Colonic mucosa (tissue), 4 donors: ENCODE measurements around the gene HEG1. TPM values are rescaled to one million over a fixed set of nuclear protein-coding genes. Genes with fewer than 3 reads are reported as not detected.

Source experiments
- DNase-seq: peaks from one replicate; pipeline ENCODE4 v3.0.0-alpha.2; 2020
- H3K27ac ChIP-seq: fragments of 200-600 bp; one replicate; pipeline ENCODE4 v1.8.0; 2021
- H3K27me3 ChIP-seq: fragments of 200-600 bp; one replicate; pipeline ENCODE4 v1.8.0; 2021
- H3K36me3 ChIP-seq: fragments of 200-600 bp; one replicate; pipeline ENCODE4 v1.8.0; 2021
- H3K4me1 ChIP-seq: fragments of 200-600 bp; one replicate; pipeline ENCODE4 v1.8.0; 2021; ENCODE audit warnings: mild to moderate bottlenecking
- H3K4me3 ChIP-seq: fragments of 200-600 bp; one replicate; pipeline ENCODE4 v1.8.0; 2021
- H3K9ac ChIP-seq, 2 donors: one replicate each; pipeline ENCODE4 v1.7.0; 2013; ENCODE audit warnings: control low read depth in 2 of 2, low read depth in 2 of 2, low read length in 2 of 2
- H3K9me3 ChIP-seq: fragments of 200-600 bp; one replicate; pipeline ENCODE4 v1.8.0; 2021
- CTCF ChIP-seq: fragments of 200-600 bp; IDR thresholded peaks from one replicate; pipeline ENCODE4 v1.8.0; 2022; ENCODE audit warnings: antibody characterized with exemption, mild to moderate bottlenecking
- intact Hi-C: fragments of 100-400 bp; cut with DNase I; formaldehyde crosslinking; loops from one replicate; pipeline ENCODE4 v1.14.1; 2022
- total RNA-seq, 2 donors: library from RNA; stranded (reverse); fragmentation: NEBNext Ultra II Directional in 1 of 2; extraction: Animal tissue kit (Norgen Biotek cat#: 25700) in 1 of 2; gene quantifications; one replicate each; pipeline ENCODE4 v1.2.1, GENCODE V29; 2021
- donor health status: healthy.
- donor health status: DM: no; HTN: no; CAD: no.
- donor health status: DM: no; HTN: no; CAD: no.

The HEG1 gene
- total RNA-seq, 2 donors from 2014 or later, result 5.1 to 10.7 TPM

GRCh38 chr3:125011941-125012340, 43.9 kb downstream of the HEG1 start:
- no peak for DNase-seq
- Histone ChIP-seq H3K4me1 (no peaks in the 10 kb centered on the region), H3K9me3 (no peaks in the 10 kb centered on the region), H3K36me3 (no peaks in the 10 kb centered on the region), H3K4me3 (no peak overlapping the region), H3K27ac (no peak overlapping the region), H3K9ac (no peak overlapping the region), H3K27me3 (no peaks in the 10 kb centered on the region)
- intact Hi-C loops, result no loop called here
- TF ChIP-seq CTCF, result no peak

- H3K27ac ChIP-seq, result no peak overlapping the region
- no peak overlapping the region for H3K9ac ChIP-seq
- H3K4me3 ChIP-seq, result no peak overlapping the region
- intact Hi-C loops, result no loop called here
- no peak for DNase-seq
- H3K9me3 ChIP-seq, result no peaks in the 10 kb centered on the region
- no peaks in the 10 kb centered on the region for H3K27me3 ChIP-seq
- no peaks in the 10 kb centered on the region for H3K4me1 ChIP-seq
- no peak for TF ChIP-seq CTCF
- H3K36me3 ChIP-seq, result no peaks in the 10 kb centered on the region
These were observed 45.4 kb downstream of the HEG1 start for GRCh38 chr3:125010393-125010792.

GRCh38 chr3:125008766-125009165, 47.0 kb downstream of the HEG1 start:
- H3K9me3 ChIP-seq, result no peaks in the 10 kb centered on the region
- no peak overlapping the region for H3K4me3 ChIP-seq
- no peak overlapping the region for H3K27ac ChIP-seq
- H3K36me3 ChIP-seq, result no peaks in the 10 kb centered on the region
- H3K9ac ChIP-seq, result no peak overlapping the region
- no peak for DNase-seq
- no peaks in the 10 kb centered on the region for H3K27me3 ChIP-seq
- no peaks in the 10 kb centered on the region for H3K4me1 ChIP-seq
- TF ChIP-seq CTCF, result no peak
- intact Hi-C loops, result no loop called here

DNA sequence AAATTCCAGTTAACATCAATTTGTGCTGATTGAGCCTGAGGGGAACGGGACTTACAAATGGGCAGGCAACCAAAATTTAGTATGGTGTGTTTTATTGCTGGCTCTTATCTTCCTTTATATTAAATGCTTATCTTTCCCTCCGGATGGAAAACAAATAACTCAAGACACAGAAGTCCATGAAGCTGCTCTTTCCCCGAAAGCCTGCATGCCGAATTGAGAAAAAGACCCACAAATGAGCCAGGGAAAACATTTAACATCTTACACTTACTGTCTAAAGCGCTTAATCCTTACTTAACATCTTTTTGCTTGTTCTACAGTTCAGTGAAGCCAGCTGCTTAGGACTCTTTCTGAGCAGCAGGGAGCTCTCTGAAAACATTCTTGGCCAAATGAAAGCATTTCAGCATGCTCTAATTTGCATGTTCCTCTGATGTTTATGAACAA, 49.5 kb downstream of the HEG1 start:
- H3K4me3 ChIP-seq, result no peak overlapping the region
- H3K27me3 ChIP-seq, result no peaks in the 10 kb centered on the region
- no peaks in the 10 kb centered on the region for H3K36me3 ChIP-seq
- H3K9ac ChIP-seq, result no peak overlapping the region
- no peak for DNase-seq
- peaks cover 2% of the 10 kb centered on the region for H3K4me1 ChIP-seq
- H3K9me3 ChIP-seq, result no peaks in the 10 kb centered on the region
- TF ChIP-seq CTCF, result no peak
- intact Hi-C loops, result no loop called here
- no peak overlapping the region for H3K27ac ChIP-seq

GRCh38 chr3:125005676-125006075, 50.1 kb downstream of the HEG1 start:
- H3K9ac ChIP-seq, result no peak overlapping the region
- DNase-seq, result no peak
- no peak overlapping the region for H3K27ac ChIP-seq
- TF ChIP-seq CTCF, result no peak
- no peaks in the 10 kb centered on the region for H3K36me3 ChIP-seq
- intact Hi-C loops, result no loop called here
- H3K9me3 ChIP-seq, result no peaks in the 10 kb centered on the region
- H3K4me3 ChIP-seq, result no peak overlapping the region
- H3K27me3 ChIP-seq, result no peaks in the 10 kb centered on the region
- H3K4me1 ChIP-seq, result peaks cover 2% of the 10 kb centered on the region

DNA sequence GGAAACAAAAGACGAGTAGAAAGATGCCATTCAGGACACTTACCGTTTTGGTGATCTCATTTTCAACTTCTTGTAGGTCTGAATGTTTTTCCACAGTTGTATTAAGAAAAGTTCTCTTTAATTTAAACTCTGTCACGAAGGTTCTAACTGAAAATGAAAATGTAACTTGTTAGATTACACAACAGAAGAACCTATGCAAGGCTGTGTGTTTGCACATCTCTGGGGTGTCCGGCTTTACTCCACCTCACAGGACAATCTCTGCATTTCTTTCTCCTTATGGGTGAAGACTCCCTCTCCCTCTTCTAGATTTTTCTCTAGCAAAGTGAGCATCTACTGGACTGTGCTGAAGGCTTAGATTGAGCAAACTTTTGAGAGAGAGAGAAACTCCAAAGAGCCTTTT, 50.6 kb downstream of the HEG1 start:
- H3K27ac ChIP-seq, result no peak overlapping the region
- no peak overlapping the region for H3K9ac ChIP-seq
- intact Hi-C loops, result no loop called here
- no peak for TF ChIP-seq CTCF
- no peaks in the 10 kb centered on the region for H3K9me3 ChIP-seq
- no peaks in the 10 kb centered on the region for H3K27me3 ChIP-seq
- H3K4me1 ChIP-seq, result peaks cover 2% of the 10 kb centered on the region
- DNase-seq, result no peak
- no peaks in the 10 kb centered on the region for H3K36me3 ChIP-seq
- H3K4me3 ChIP-seq, result no peak overlapping the region
